Heart left ventricle (tissue), 13 donors: Measurements from ENCODE around the gene VAV1.

ENCODE experiments used
- CTCF ChIP-seq, 12 donors: fragments of 200-600 bp; sonication (generic) in 4 of 12; IDR thresholded peaks; one replicate each; pipeline versions ENCODE4 v1.5.0 to v1.8.0; 2018 to 2022; ENCODE audit warnings: antibody characterized with exemption in 12 of 12, mild to moderate bottlenecking in 5 of 12
- POLR2A ChIP-seq, 2 donors: fragments of 450-650 bp; IDR thresholded peaks; one replicate each; pipeline ENCODE4 v1.6.1; 2017; ENCODE audit warnings: antibody characterized with exemption in 2 of 2, mild to moderate bottlenecking in 2 of 2, moderate library complexity in 2 of 2
- donor health status: ischemic (EF 13 %, LVEDD 7.1; RV severe dilation, severe dysfunction).
- donor health status: DM: no; HTN: yes; CAD: no.
- donor health status: DM: no; HTN: no; CAD: no.
- donor health status: ischemic (EF 25% LVEDD 6.9; RV normal size, moderate dysfunction).
- donor health status: ischemic (EF 25% LVEDD 5.7; RV mildly dilated, moderate dysfunction).
- donor health status: ischemic (EF 35%, LVEDD 5.7; RV mildly dilated, moderate dysfunction).
- donor health status: nonischemic (EF 11% LVEDD 7.7; RV severe dilation, severe dysfunction).
- donor health status: DM: yes; HTN: yes; CAD: no.
- donor health status: PGD.
- donor health status: ischemic (EF 29% LVEDD 5.4; RV normal size, mild dysfunction).
- donor health status: nonischemic (EF 23%, LVEDD 6.1; RV moderate dilation, normal function).

DNA sequence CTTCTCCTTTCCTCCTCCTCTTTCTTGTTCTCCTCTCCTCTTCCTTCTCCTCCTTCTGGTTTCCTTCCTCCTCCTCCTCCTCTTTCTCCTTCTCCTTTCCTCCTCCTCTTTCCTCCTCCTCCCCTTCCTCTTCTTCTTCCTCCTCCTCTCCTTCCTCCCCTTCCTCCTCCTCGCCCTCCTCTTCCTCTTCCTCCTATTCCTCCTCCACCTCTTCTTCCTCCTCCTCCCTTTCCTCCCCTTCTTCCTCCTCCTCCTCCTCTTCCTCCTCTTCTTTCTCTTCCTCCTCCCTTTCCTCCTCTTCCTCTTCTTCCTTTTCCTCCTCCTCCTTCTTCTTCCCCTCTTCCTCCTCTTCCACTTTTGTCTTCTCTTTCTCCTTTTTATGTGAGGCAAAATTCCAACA lies 59.9 kb downstream of the VAV1 start:
- TF ChIP-seq POLR2A (IDR thresholded peaks at IDR 0.05) (no peak), CTCF (IDR thresholded peaks at IDR 0.05) (no peak)
